Femur (tissue), 1 donor: ENCODE measurements around the gene THSD7A.

Experiments
- DNase-seq: peaks from one replicate; pipeline ENCODE4 v3.0.0-alpha.2; 2017

THSD7A gene

GRCh38 chr7:11623093-11623678 is 208.8 kb downstream of the THSD7A start:
- no peak for DNase-seq

GRCh38 chr7:11620406-11621253 is 211.4 kb downstream of the THSD7A start:
- DNase-seq, result no peak

- DNase-seq, result no peak
Observed at GRCh38 chr7:11616466-11616865, 215.5 kb downstream of the THSD7A start.

GRCh38 chr7:11615174-11615573 is 216.8 kb downstream of the THSD7A start:
- no peak for DNase-seq

- no peak for DNase-seq
Observed at GRCh38 chr7:11613292-11613930, 218.6 kb downstream of the THSD7A start.

GRCh38 chr7:11612737-11613136 is 219.3 kb downstream of the THSD7A start:
- DNase-seq, result no peak

- no peak for DNase-seq
Observed at GRCh38 chr7:11609096-11609670, 222.8 kb downstream of the THSD7A start.

- DNase-seq, result peak; percentile 37
Observed at GRCh38 chr7:11607686-11608085, 224.3 kb downstream of the THSD7A start.

GRCh38 chr7:11605749-11606148 is 226.2 kb downstream of the THSD7A start:
- no peak for DNase-seq

GRCh38 chr7:11604505-11604904 is 227.5 kb downstream of the THSD7A start:
- no peak for DNase-seq

- no peak for DNase-seq
Observed at GRCh38 chr7:11601761-11602160, 230.2 kb downstream of the THSD7A start.

GRCh38 chr7:11593322-11593721 is 238.7 kb downstream of the THSD7A start:
- no peak for DNase-seq

- no peak for DNase-seq
Observed at GRCh38 chr7:11592699-11593098, 239.3 kb downstream of the THSD7A start.

GRCh38 chr7:11591943-11592342 is 240.1 kb downstream of the THSD7A start:
- DNase-seq, result no peak

- no peak for DNase-seq
Observed at GRCh38 chr7:11591055-11591633, 240.9 kb downstream of the THSD7A start.

GRCh38 chr7:11589251-11589650 is 242.7 kb downstream of the THSD7A start:
- no peak for DNase-seq

- no peak for DNase-seq
Observed at GRCh38 chr7:11587814-11588213, 244.2 kb downstream of the THSD7A start.

- DNase-seq, result no peak
Observed at GRCh38 chr7:11587048-11587447, 244.9 kb downstream of the THSD7A start.

GRCh38 chr7:11584406-11585031 is 247.5 kb downstream of the THSD7A start:
- DNase-seq, result no peak

GRCh38 chr7:11579141-11579540 is 252.9 kb downstream of the THSD7A start:
- no peak for DNase-seq

GRCh38 chr7:11576310-11576709 is 255.7 kb downstream of the THSD7A start:
- DNase-seq, result no peak

GRCh38 chr7:11573128-11573750 is 258.8 kb downstream of the THSD7A start:
- DNase-seq, result no peak
